AG10803 (cell line): ENCODE measurements around the gene PIN1.
"Not testable (repeated sequence)": the region's sequence is repeated elsewhere in the genome, so short reads cannot be mapped to it uniquely, and the experiment has no call there.

Experiments used
- DNase-seq: peaks from one replicate; pipeline ENCODE4 v3.0.0; 2010; ENCODE audit warnings: low read depth
- H3K4me3 ChIP-seq: 2 replicates; pipeline ENCODE4 v1.5.1; 2011; ENCODE audit warnings: mild to moderate bottlenecking, low read length, control low read depth
- CTCF ChIP-seq: conservative IDR thresholded peaks from 2 replicates; pipeline ENCODE4 v1.5.1; 2011; ENCODE audit warnings: mild to moderate bottlenecking, low read length, control low read depth, inconsistent platforms

Gene PIN1

GRCh38 chr19:9819596-9819909 lies 15.6 kb upstream of the PIN1 start:
- H3K4me3 ChIP-seq = peak overlapping the region; percentile 52
- no peak for DNase-seq
- TF ChIP-seq CTCF = no peak

GRCh38 chr19:9820034-9820433 lies 15.1 kb upstream of the PIN1 start:
- not testable (repeated sequence) for DNase-seq
- peak overlapping the region; percentile 52 for H3K4me3 ChIP-seq

GRCh38 chr19:9823816-9824215 lies 11.3 kb upstream of the PIN1 start:
- DNase-seq = no peak

DNA sequence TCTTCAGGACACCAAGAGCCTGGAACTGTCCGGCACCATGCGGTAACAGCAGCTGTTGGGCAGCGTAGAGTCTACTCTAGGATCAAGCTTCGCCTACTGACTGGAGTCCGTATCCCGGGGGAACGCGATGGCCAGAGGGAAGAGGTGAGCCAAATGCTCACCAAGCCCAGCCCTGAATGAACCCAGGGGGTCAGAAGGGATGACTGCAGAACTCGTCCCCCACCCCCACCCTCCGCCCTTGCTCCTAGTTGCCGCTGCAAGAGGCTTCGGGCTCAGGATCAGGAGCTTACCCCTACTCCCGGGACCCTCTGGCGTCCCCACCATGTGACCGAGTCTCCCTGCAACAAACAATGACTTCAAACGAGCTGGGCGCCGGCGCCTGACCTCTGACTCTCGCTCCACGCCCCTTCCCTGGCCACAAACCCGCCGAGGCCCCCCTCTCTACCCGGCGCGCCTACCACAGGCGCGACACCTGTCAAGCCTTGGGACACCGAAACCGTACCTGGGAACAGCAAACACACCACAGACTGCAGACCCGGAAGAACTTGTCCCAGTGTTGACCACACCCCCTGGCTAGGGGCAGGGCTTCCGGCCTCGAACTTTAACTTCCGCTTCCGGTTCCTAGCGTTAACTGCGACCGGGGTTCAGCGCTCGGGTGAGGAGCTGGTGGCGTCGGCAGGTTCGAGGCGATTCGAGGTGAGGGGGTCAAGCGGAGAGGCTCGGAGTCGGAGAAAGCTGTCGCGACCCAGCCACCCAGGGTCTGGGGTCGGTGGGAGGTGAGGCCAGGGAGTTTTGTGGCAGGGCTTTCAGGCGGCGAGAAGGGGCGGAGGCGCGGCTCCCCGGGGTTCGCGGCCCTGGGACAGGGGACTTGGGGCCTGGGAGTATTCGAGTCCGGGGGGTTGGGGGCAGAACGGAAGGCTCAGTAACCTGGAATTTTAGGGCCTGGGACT lies 7.6 kb upstream of the PIN1 start, which contains the start of gene UBL5:
TSS of gene UBL5 (plus strand) at position 630 of the 950 bp plus-strand sequence. CDS start 420 bp downstream, outside the sequence.
- H3K4me3 ChIP-seq = peak within 1 kb of the TSS; percentile 95
- peak; percentile 76 for DNase-seq
- no peak for TF ChIP-seq CTCF

More at GRCh38 chr19:9823816-9824215, 11.3 kb upstream of the PIN1 start:
- TF ChIP-seq CTCF = no peak
- H3K4me3 ChIP-seq = no peak overlapping the region

- peak overlapping the region; percentile 95 for H3K4me3 ChIP-seq
- no peak for DNase-seq
- TF ChIP-seq CTCF = no peak
Measured at GRCh38 chr19:9828551-9829063, 6.5 kb upstream of the PIN1 start.

DNA sequence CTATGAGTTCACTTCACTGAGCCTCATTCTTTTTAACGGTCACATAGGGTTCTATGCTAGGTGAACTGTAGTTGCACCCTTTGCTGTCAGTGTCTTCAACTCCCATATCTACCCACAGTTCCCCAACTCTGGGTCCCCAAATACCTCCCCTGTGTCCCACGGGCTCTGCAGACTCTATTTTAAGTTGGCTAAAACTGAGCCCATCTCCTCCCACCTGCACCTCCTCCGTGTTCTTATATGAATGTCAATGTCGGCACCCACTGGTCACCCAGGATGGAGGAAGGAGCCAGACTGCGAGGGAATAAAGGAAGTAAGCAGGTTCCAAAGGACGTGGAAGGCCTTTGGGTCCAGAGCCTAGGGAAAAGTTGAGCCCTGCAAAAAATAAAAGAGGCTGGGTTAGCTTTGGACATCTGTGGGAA lies 802 bp upstream of the PIN1 start:
- H3K4me3 ChIP-seq = peak overlapping the region; percentile 84; the same call in 1 of the 2 replicates
- no peak for TF ChIP-seq CTCF
- DNase-seq = no peak

DNA sequence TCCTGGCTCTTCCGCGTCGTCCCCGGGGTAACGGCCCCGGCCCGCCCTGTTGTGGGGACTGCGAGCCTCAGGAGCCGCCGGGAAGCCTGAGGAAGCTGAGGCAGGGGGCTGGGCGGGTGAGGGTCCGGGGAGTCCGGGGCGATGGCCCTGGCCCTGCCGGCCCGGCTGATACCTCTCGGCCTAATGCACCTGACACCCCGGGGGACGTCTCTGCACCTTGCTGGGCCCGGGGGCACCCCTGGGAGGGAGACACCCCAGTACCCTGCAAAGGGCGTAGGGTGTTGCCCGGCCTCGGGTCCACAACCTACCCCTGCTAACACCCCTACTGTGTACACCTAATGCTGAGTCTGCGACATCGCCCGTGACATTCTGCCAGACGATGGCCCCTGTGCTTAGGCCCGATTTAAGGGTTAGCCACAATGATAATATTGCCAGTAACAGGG lies 410 bp downstream of the PIN1 start:
- TF ChIP-seq CTCF = no peak
- DNase-seq = no peak
- peak overlapping the region; percentile 89 for H3K4me3 ChIP-seq
